ENCODE results near the gene MTG1. TPM values are rescaled to one million over a fixed set of nuclear protein-coding genes. Genes with fewer than 3 reads are reported as not detected.
A peak's percentile ranks its signal among the peaks of the same experiment; 100 is the strongest.

MTG1 gene
- total RNA-seq, 1 experiment from 2014 or later: 83.3 TPM

- intact Hi-C loops (cut with micrococcal nuclease; ENCODE audit: unreplicated experiment): no loop called here
- peaks cover 6% of the 10 kb centered on the region for H3K4me1 ChIP-seq (ENCODE audit: insufficient read depth, low read length, poor library complexity, severe bottlenecking)
- H3K4me3 ChIP-seq (ENCODE audit: low read depth, low read length, poor library complexity, severe bottlenecking): no peak overlapping the region
- no peaks in the 10 kb centered on the region for H3K9me3 ChIP-seq (ENCODE audit: low read depth, low read length, poor library complexity, severe bottlenecking)
- no peaks in the 10 kb centered on the region for H3K36me3 ChIP-seq (ENCODE audit: insufficient read depth, low read length, poor library complexity, severe bottlenecking)
- no TSS peak for BruUV-seq (replicated peaks)
- no peak for DNase-seq (ENCODE audit: low spot score)
- TF ChIP-seq CTCF (conservative IDR thresholded peaks at IDR 0.05; ENCODE audit: low read depth, low read length): no peak
- no peak for TF ChIP-seq EZH2 (IDR thresholded peaks at IDR 0.05; ENCODE audit: borderline replicate concordance, low read depth, low read length, poor library complexity, severe bottlenecking)
- POLR2A ChIA-PET (ENCODE audit: low non-redundant PET): no interaction called here
- no peaks in the 10 kb centered on the region for H3K27me3 ChIP-seq (replicated peaks; ENCODE audit: insufficient read depth, low read depth, low read length, poor library complexity)
- H3K27ac ChIP-seq (ENCODE audit: low read depth, low read length, poor library complexity, severe bottlenecking): no peak overlapping the region
- CTCF ChIA-PET: interaction anchor here (1.2 kb wide), 1 partner anchor 21 kb away, joined by 6 read pairs; no protein-coding TSS in a partner anchor
These were observed 43.5 kb upstream of the MTG1 start for GRCh38 chr10:133350283-133350949.

- DNase-seq (ENCODE audit: low spot score): no peak
- Histone ChIP-seq H3K4me1 (ENCODE audit: insufficient read depth, low read length, poor library complexity, severe bottlenecking) (peaks cover 6% of the 10 kb centered on the region), H3K4me3 (ENCODE audit: low read depth, low read length, poor library complexity, severe bottlenecking) (no peak overlapping the region), H3K27ac (ENCODE audit: low read depth, low read length, poor library complexity, severe bottlenecking) (no peak overlapping the region), H3K36me3 (ENCODE audit: insufficient read depth, low read length, poor library complexity, severe bottlenecking) (no peaks in the 10 kb centered on the region), H3K9me3 (ENCODE audit: low read depth, low read length, poor library complexity, severe bottlenecking) (no peaks in the 10 kb centered on the region), H3K27me3 (replicated peaks; ENCODE audit: insufficient read depth, low read depth, low read length, poor library complexity) (no peaks in the 10 kb centered on the region)
- no TSS peak for BruUV-seq (replicated peaks)
- intact Hi-C loops (cut with micrococcal nuclease; ENCODE audit: unreplicated experiment): no loop called here
- CTCF ChIA-PET: interaction anchor here (1.2 kb wide), 1 partner anchor 22 kb away, joined by 6 read pairs; no protein-coding TSS in a partner anchor
- POLR2A ChIA-PET (ENCODE audit: low non-redundant PET): no interaction called here
- TF ChIP-seq EZH2 (IDR thresholded peaks at IDR 0.05; ENCODE audit: borderline replicate concordance, low read depth, low read length, poor library complexity, severe bottlenecking) (no peak), CTCF (conservative IDR thresholded peaks at IDR 0.05; ENCODE audit: low read depth, low read length) (no peak)
These were observed 43.0 kb upstream of the MTG1 start for GRCh38 chr10:133350950-133351329.

GRCh38 chr10:133351408-133352318 lies 42.3 kb upstream of the MTG1 start:
- BruUV-seq (replicated peaks): no TSS peak
- ChIA-PET CTCF (interaction anchor here (1.2 kb wide), 1 partner anchor 22 kb away, joined by 6 read pairs; no protein-coding TSS in a partner anchor), POLR2A (ENCODE audit: low non-redundant PET) (interaction anchor here (0.6 kb wide), 1 partner anchor 17 kb away, joined by 4 read pairs; no protein-coding TSS in a partner anchor)
- no peak for DNase-seq (ENCODE audit: low spot score)
- TF ChIP-seq CTCF (conservative IDR thresholded peaks at IDR 0.05; ENCODE audit: low read depth, low read length) (0 out of 2 replicates have a peak, but pooled peaks have one; percentile 29), EZH2 (IDR thresholded peaks at IDR 0.05; ENCODE audit: borderline replicate concordance, low read depth, low read length, poor library complexity, severe bottlenecking) (no peak)
- intact Hi-C loops (cut with micrococcal nuclease; ENCODE audit: unreplicated experiment): no loop called here
- Histone ChIP-seq H3K36me3 (ENCODE audit: insufficient read depth, low read length, poor library complexity, severe bottlenecking) (no peaks in the 10 kb centered on the region), H3K27ac (ENCODE audit: low read depth, low read length, poor library complexity, severe bottlenecking) (no peak overlapping the region), H3K9me3 (ENCODE audit: low read depth, low read length, poor library complexity, severe bottlenecking) (no peaks in the 10 kb centered on the region), H3K4me1 (ENCODE audit: insufficient read depth, low read length, poor library complexity, severe bottlenecking) (peaks cover 6% of the 10 kb centered on the region), H3K27me3 (replicated peaks; ENCODE audit: insufficient read depth, low read depth, low read length, poor library complexity) (no peaks in the 10 kb centered on the region), H3K4me3 (ENCODE audit: low read depth, low read length, poor library complexity, severe bottlenecking) (no peak overlapping the region)
